Gastrocnemius medialis (tissue), 4 donors: ENCODE data around the gene RIOX2. TPM values are rescaled to one million over a fixed set of nuclear protein-coding genes. Genes with fewer than 3 reads are reported as not detected.

Experiments used
- ATAC-seq, 2 donors: fragments of 150-250 bp; one replicate each; pipeline ENCODE4 v1.9.1; 2016
- DNase-seq, 2 donors: peaks; one replicate each; pipeline ENCODE4 v3.0.0-alpha.2; 2019
- H3K27ac ChIP-seq, 4 donors: fragments of 200-600 bp; sonication (generic); 1 replicate in 1 of 4; 2 replicates in 3 of 4; pipeline ENCODE4 v1.5.1; 2016 to 2018; ENCODE audit warnings: mild to moderate bottlenecking in 2 of 4, moderate library complexity in 1 of 4
- H3K27me3 ChIP-seq, 3 donors: fragments of 200-600 bp; sonication (generic) in 2 of 3; 1 replicate in 1 of 3; 2 replicates in 2 of 3; pipeline versions ENCODE4 v1.5.1 to v1.6.0; 2016 to 2019; ENCODE audit warnings: mild to moderate bottlenecking in 1 of 3, moderate library complexity in 1 of 3
- H3K36me3 ChIP-seq, 2 donors: fragments of 200-600 bp; sonication (generic) in 1 of 2; one replicate each; pipeline ENCODE4 v1.5.1; 2017 to 2018
- H3K4me1 ChIP-seq, 2 donors: fragments of 200-600 bp; sonication (generic) in 1 of 2; one replicate each; pipeline ENCODE4 v1.5.1; 2016 to 2017; ENCODE audit warnings: mild to moderate bottlenecking in 2 of 2
- H3K4me3 ChIP-seq, 4 donors: fragments of 200-600 bp; sonication (generic) in 3 of 4; 1 replicate in 1 of 4; 2 replicates in 3 of 4; pipeline ENCODE4 v1.5.1; 2016 to 2019; ENCODE audit warnings: mild to moderate bottlenecking in 2 of 4
- H3K9me3 ChIP-seq, 3 donors: fragments of 200-600 bp; sonication (generic) in 2 of 3; 1 replicate in 1 of 3; 2 replicates in 2 of 3; pipeline ENCODE4 v1.5.1; 2016 to 2019
- POLR2A ChIP-seq, 2 donors: fragments of 450-650 bp; IDR thresholded peaks; one replicate each; pipeline ENCODE4 v1.6.1; 2017; ENCODE audit warnings: antibody characterized with exemption in 2 of 2, mild to moderate bottlenecking in 2 of 2, moderate library complexity in 2 of 2
- in situ Hi-C, 4 donors: fragments of 200-750 bp; cut with MboI; loops; one replicate each; pipeline versions ENCODE4 v1.15.0 to v1.8.0; 2017; ENCODE audit warnings: low sequenced_read_pairs in 4 of 4
- intact Hi-C: fragments of 100-400 bp; cut with DNase I; formaldehyde crosslinking; loops from one replicate; pipeline ENCODE4 v1.15.1; 2023; ENCODE audit warnings: low total_unique reads
- total RNA-seq, 4 donors: library from RNA; depleted of rRNA; stranded (reverse); fragments of >200 nt; gene quantifications; one replicate each; pipeline versions ENCODE4 v1.1.0 to v1.2.3, GENCODE V29; 2016
- TF ChIP-seq, protein P1 (sequence below), 5 experiments: fragments of 450-650 bp in 3 of 5; fragments of 200-600 bp in 2 of 5; sonication (generic) in 2 of 5; IDR thresholded peaks in 4 of 5; conservative IDR thresholded peaks in 1 of 5; 1 replicate in 4 of 5; 2 replicates in 1 of 5; pipeline ENCODE4 v1.5.1; 2016 to 2019; ENCODE audit warnings: antibody characterized with exemption in 5 of 5, mild to moderate bottlenecking in 3 of 5, moderate library complexity in 3 of 5

The RIOX2 gene
- total RNA-seq, 4 donors from 2014 or later = 27.4 to 57.3 (median 49.6) TPM

DNA sequence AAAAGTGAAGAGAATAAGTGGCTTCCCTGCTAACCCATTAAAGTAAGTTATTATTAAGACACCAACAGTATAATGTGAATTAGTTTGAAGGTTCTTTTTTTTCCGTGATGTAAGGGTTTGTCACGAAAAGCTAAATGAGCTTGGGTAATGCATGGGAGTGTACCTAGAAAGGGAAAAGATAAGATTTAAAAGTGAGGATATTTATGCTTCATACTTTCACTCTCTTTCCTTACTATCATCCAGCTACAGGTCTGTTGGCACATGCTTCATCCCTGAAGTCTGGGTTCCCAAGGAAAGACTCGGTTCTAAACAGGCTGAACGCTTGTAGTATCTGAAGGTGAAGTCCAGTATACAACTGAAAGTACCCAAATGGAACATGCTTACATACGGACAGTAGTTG is 26.9 kb upstream of the RIOX2 start:
- Histone ChIP-seq H3K27me3 (no peaks in the 10 kb centered on the region), H3K36me3 (no peaks in the 10 kb centered on the region), H3K27ac (no peak overlapping the region), H3K9me3 (no peaks in the 10 kb centered on the region), H3K4me1 (no peaks in the 10 kb centered on the region), H3K4me3 (no peak overlapping the region)
- intact Hi-C loops (no loop called here), in situ Hi-C loops (no loop called here)
- ATAC-seq (no peak), DNase-seq (no peak)
- no peak for TF ChIP-seq POLR2A (IDR thresholded peaks at IDR 0.05)

DNA sequence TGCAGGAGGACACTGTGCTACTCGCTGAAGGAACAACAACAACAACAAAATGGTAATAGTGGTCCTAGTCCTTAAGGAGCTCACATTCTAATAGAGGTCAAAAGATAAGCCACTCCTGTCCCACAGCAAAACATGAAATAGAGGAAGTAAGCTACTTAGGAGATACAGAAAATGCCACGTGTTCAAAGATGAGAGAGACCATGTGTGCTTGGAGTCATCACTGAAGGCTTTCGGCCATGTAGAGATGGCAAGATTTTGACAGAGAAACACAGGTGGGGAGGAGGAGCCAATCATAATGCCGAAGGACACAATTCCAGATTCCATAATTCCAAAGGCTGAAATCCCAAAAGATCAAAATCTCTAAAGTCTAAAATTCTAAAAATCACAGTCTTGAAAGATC is 24.8 kb upstream of the RIOX2 start:
- no peak overlapping the region for H3K27ac ChIP-seq
- TF ChIP-seq, protein P1, sequence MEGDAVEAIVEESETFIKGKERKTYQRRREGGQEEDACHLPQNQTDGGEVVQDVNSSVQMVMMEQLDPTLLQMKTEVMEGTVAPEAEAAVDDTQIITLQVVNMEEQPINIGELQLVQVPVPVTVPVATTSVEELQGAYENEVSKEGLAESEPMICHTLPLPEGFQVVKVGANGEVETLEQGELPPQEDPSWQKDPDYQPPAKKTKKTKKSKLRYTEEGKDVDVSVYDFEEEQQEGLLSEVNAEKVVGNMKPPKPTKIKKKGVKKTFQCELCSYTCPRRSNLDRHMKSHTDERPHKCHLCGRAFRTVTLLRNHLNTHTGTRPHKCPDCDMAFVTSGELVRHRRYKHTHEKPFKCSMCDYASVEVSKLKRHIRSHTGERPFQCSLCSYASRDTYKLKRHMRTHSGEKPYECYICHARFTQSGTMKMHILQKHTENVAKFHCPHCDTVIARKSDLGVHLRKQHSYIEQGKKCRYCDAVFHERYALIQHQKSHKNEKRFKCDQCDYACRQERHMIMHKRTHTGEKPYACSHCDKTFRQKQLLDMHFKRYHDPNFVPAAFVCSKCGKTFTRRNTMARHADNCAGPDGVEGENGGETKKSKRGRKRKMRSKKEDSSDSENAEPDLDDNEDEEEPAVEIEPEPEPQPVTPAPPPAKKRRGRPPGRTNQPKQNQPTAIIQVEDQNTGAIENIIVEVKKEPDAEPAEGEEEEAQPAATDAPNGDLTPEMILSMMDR (IDR thresholded peaks at IDR 0.05 in 4 of 5, conservative IDR thresholded peaks at IDR 0.05 in 1 of 5) = no peak
- no peak for TF ChIP-seq POLR2A (IDR thresholded peaks at IDR 0.05)
- intact Hi-C loops (no loop called here), in situ Hi-C loops (no loop called here)
- H3K4me1 ChIP-seq = no peaks in the 10 kb centered on the region
- no peak for DNase-seq
- no peaks in the 10 kb centered on the region for H3K36me3 ChIP-seq
- no peak for ATAC-seq
- H3K9me3 ChIP-seq = no peaks in the 10 kb centered on the region
- no peaks in the 10 kb centered on the region for H3K27me3 ChIP-seq
- H3K4me3 ChIP-seq = no peak overlapping the region

DNA sequence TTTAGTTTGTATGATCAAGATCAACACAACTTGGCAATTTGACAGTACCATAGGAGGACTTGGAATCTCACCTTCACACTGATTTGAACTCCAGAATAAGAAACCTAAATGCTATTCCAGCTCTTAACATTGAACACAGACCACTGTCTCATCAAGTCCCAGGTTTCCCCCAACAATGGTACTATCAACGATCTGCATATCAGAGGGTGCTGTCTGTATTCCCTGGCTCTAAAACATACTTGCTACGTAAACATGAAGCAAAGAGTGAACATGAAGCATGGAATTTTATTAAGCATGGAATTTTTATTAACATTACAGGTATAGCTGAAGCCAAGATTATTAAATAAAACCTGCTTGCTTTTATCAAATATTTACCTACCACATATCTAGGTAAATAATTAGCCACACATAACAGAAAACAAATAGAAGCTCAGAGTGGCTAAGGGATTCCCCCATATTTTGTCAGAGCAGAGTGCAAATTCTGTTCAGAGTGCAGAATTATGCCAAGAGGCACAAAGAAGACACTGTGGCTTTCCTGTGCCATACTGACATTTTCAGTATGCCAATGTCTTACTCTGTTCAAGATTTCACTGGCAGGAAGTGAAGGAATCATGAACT is 22.2 kb upstream of the RIOX2 start:
- no peaks in the 10 kb centered on the region for H3K36me3 ChIP-seq
- intact Hi-C loops (no loop called here), in situ Hi-C loops (no loop called here)
- H3K4me3 ChIP-seq = no peak overlapping the region
- DNase-seq = no peak
- ATAC-seq = no peak
- H3K27ac ChIP-seq = no peak overlapping the region
- TF ChIP-seq, protein P1 (IDR thresholded peaks at IDR 0.05 in 4 of 5, conservative IDR thresholded peaks at IDR 0.05 in 1 of 5) = no peak
- no peak for TF ChIP-seq POLR2A (IDR thresholded peaks at IDR 0.05)
- H3K4me1 ChIP-seq = no peaks in the 10 kb centered on the region
- no peaks in the 10 kb centered on the region for H3K9me3 ChIP-seq
- no peaks in the 10 kb centered on the region for H3K27me3 ChIP-seq

DNA sequence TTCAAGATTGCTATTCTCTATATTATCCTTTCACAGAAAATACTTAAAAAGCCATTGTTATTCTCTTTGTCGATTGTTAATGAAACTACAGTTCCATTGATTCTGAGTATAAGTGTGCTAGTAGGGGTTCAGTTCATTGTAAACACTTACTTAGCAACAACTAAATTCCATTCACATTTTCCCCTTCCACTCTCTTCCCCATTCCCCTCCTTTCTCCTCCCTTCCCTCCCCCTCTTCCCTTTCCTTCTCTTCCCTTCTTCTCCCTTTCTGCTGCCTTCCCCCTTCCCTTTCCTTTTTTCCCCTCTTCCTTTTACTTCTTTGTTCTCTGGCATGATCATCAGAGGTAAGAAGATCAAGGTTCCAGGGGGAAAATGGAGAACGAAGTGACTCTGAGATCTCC is 21.3 kb upstream of the RIOX2 start:
- Histone ChIP-seq H3K4me3 (no peak overlapping the region), H3K9me3 (no peaks in the 10 kb centered on the region), H3K4me1 (no peaks in the 10 kb centered on the region), H3K27ac (no peak overlapping the region), H3K36me3 (no peaks in the 10 kb centered on the region), H3K27me3 (no peaks in the 10 kb centered on the region)
- DNase-seq (no peak), ATAC-seq (no peak)
- intact Hi-C loops = no loop called here
- in situ Hi-C loops = no loop called here
- TF ChIP-seq, protein P1 (IDR thresholded peaks at IDR 0.05 in 4 of 5, conservative IDR thresholded peaks at IDR 0.05 in 1 of 5) = no peak
- no peak for TF ChIP-seq POLR2A (IDR thresholded peaks at IDR 0.05)

DNA sequence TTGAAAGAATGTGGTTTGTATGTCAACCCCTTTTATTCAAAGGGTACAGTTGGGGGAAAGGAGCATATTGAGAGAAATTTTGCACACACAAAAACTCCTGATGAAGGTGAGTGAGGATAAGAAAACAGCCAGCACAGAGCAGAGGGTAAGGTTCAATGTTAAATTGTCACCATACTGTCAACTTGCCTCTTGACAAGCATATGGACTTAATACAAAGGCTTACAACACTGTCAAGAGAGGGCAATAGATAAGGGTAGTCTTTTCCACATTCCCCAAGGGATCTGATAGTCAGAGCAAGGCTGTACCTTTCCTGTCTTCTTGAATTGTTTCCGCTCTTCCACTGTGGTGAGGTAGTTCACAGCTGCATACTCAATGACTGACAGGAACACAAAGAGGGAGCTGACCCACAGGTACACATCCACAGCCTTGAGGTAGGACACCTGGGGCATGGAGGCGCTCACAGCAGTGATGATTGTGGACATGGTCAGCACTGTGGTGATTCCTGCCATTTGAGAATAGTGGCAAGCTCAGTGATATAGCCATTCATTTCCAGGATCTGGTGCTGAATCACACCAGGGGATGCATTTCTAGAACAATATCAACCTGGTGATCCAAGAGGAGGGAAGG is 20.4 kb upstream of the RIOX2 start:
- in situ Hi-C loops = no loop called here
- intact Hi-C loops = no loop called here

More for the DNA sequence above, 20.4 kb upstream of the RIOX2 start:
- TF ChIP-seq, protein P1 (IDR thresholded peaks at IDR 0.05 in 4 of 5, conservative IDR thresholded peaks at IDR 0.05 in 1 of 5) = no peak
- no peak for TF ChIP-seq POLR2A (IDR thresholded peaks at IDR 0.05)
- no peaks in the 10 kb centered on the region for H3K36me3 ChIP-seq
- ATAC-seq (no peak), DNase-seq (no peak)
- H3K27ac ChIP-seq = no peak overlapping the region
- H3K4me1 ChIP-seq = no peaks in the 10 kb centered on the region
- no peaks in the 10 kb centered on the region for H3K9me3 ChIP-seq
- H3K4me3 ChIP-seq = no peak overlapping the region
- no peaks in the 10 kb centered on the region for H3K27me3 ChIP-seq
